ENCODE measurements around the gene TMEM238L.

TMEM238L gene

GRCh38 chr17:10772425-10773380, 31.2 kb downstream of the TMEM238L start:
- DNase-seq, result peak; percentile 27

- DNase-seq, result no peak
These were observed 32.8 kb downstream of the TMEM238L start for GRCh38 chr17:10771148-10771547.

- no peak for DNase-seq
These were observed 34.1 kb downstream of the TMEM238L start for GRCh38 chr17:10769840-10770239.

GRCh38 chr17:10768750-10769251, 35.1 kb downstream of the TMEM238L start:
- no peak for DNase-seq

GRCh38 chr17:10767232-10767631, 36.7 kb downstream of the TMEM238L start:
- no peak for DNase-seq

GRCh38 chr17:10762037-10762436, 41.9 kb downstream of the TMEM238L start:
- DNase-seq, result no peak

GRCh38 chr17:10761281-10761680, 42.6 kb downstream of the TMEM238L start:
- DNase-seq, result no peak

GRCh38 chr17:10758062-10758461, 45.8 kb downstream of the TMEM238L start:
- no peak for DNase-seq

GRCh38 chr17:10757647-10758046, 46.3 kb downstream of the TMEM238L start:
- DNase-seq, result no peak

GRCh38 chr17:10757067-10757466, 46.8 kb downstream of the TMEM238L start:
- DNase-seq, result no peak

- no peak for DNase-seq
These were observed 47.3 kb downstream of the TMEM238L start for GRCh38 chr17:10756619-10757018.

GRCh38 chr17:10756185-10756584, 47.7 kb downstream of the TMEM238L start:
- DNase-seq, result no peak

GRCh38 chr17:10755592-10756127, 48.2 kb downstream of the TMEM238L start:
- no peak for DNase-seq

GRCh38 chr17:10754861-10755591, 48.9 kb downstream of the TMEM238L start:
- no peak for DNase-seq

GRCh38 chr17:10754109-10754508, 49.8 kb downstream of the TMEM238L start:
- DNase-seq, result no peak

- no peak for DNase-seq
These were observed 51.2 kb downstream of the TMEM238L start for GRCh38 chr17:10752696-10753095.

GRCh38 chr17:10751563-10751962, 52.3 kb downstream of the TMEM238L start:
- no peak for DNase-seq

- DNase-seq, result no peak
These were observed 53.7 kb downstream of the TMEM238L start for GRCh38 chr17:10750210-10750609.

GRCh38 chr17:10748531-10749181, 55.2 kb downstream of the TMEM238L start:
- no peak for DNase-seq

- DNase-seq, result no peak
These were observed 58.7 kb downstream of the TMEM238L start for GRCh38 chr17:10745231-10745630.

Data from CD4-positive, alpha-beta T cell treated with Interleukin-15 for 1 hour (primary cell).